B cell (primary cell): Measurements from ENCODE around the gene FGFR2. TPM values are rescaled to one million over a fixed set of nuclear protein-coding genes. Genes with fewer than 3 reads are reported as not detected.

Experiments used
- ATAC-seq: fragments of 200-7000 bp; cut with Tn5 transposase; one replicate; pipeline ENCODE4 v1.10.0; 2021; ENCODE audit warnings: low read depth, mild to moderate bottlenecking, moderate number of reproducible peaks, moderate library complexity
- CTCF ChIA-PET: fragments of 350-600 bp; sonication (Branson Sonifier 250); formaldehyde crosslinking; loops from one replicate; lab custom pipeline; 2021; ENCODE audit warnings: antibody characterized with exemption, inconsistent platforms; lab: Charles Lee
- POLR2A ChIA-PET: fragments of 350-600 bp; sonication (Branson Sonifier 250); formaldehyde crosslinking; loops from one replicate; lab custom pipeline; 2021; ENCODE audit warnings: antibody characterized with exemption; lab: Charles Lee
- DNase-seq: peaks from one replicate; pipeline ENCODE4 v3.0.0; 2013
- H2AFZ ChIP-seq: 2 replicates; pipeline ENCODE4 v1.6.1; 2012; ENCODE audit warnings: mild to moderate bottlenecking, low read depth, low read length; ENCODE audit not compliant: insufficient read depth, poor library complexity, severe bottlenecking
- H3K27ac ChIP-seq, 2 donors: 1 replicate in 1 of 2; 2 replicates in 1 of 2; pipeline ENCODE4 v1.5.1; 2012 to 2013; ENCODE audit warnings: low read length in 2 of 2, mild to moderate bottlenecking in 2 of 2, moderate library complexity in 1 of 2
- H3K27me3 ChIP-seq, 4 experiments: fragments of 200-600 bp in 1 of 4; sonication (generic) in 1 of 4; replicated peaks in 1 of 4; 1 replicate in 2 of 4; 2 replicates in 2 of 4; pipeline versions ENCODE4 v1.6.1 to v1.7.0; 2013 to 2016; ENCODE audit warnings: low read length in 3 of 4, mild to moderate bottlenecking in 2 of 4, mixed read lengths in 1 of 4, moderate library complexity in 1 of 4; ENCODE audit not compliant: insufficient read depth in 4 of 4, control insufficient read depth in 3 of 4; ENCODE audit errors: control extremely low read depth in 1 of 4
- H3K36me3 ChIP-seq, 2 experiments: replicated peaks in 1 of 2; 1 replicate in 1 of 2; 2 replicates in 1 of 2; pipeline versions ENCODE4 v1.6.1 to v1.7.1; 2013; ENCODE audit warnings: low read length in 1 of 2; ENCODE audit not compliant: insufficient read depth in 2 of 2, control insufficient read depth in 1 of 2; ENCODE audit errors: control extremely low read depth in 1 of 2, extremely low read depth in 1 of 2
- H3K4me1 ChIP-seq, 2 donors: fragments of 200-600 bp in 1 of 2; sonication (generic) in 1 of 2; 1 replicate in 1 of 2; 2 replicates in 1 of 2; pipeline versions ENCODE4 v1.5.1 to v1.6.1; 2013 to 2017; ENCODE audit warnings: low read length in 2 of 2; ENCODE audit not compliant: control insufficient read depth in 2 of 2, insufficient read depth in 2 of 2
- H3K4me2 ChIP-seq: replicated peaks from 2 replicates; pipeline ENCODE3; 2012; ENCODE audit warnings: mild to moderate bottlenecking, low read depth, low read length; ENCODE audit not compliant: poor library complexity, severe bottlenecking
- H3K4me3 ChIP-seq, 5 experiments: fragments of 200-600 bp in 1 of 5; sonication (generic) in 1 of 5; 1 replicate in 3 of 5; 2 replicates in 2 of 5; pipeline versions ENCODE4 v1.5.1 to v1.7.0; 2011 to 2016; ENCODE audit warnings: low read length in 4 of 5, mild to moderate bottlenecking in 4 of 5, low read depth in 2 of 5, control low read depth in 1 of 5, moderate library complexity in 1 of 5; ENCODE audit not compliant: insufficient read depth in 1 of 5; ENCODE audit errors: control extremely low read depth in 1 of 5, extremely low read depth in 1 of 5
- H3K79me2 ChIP-seq: fragments of 200-600 bp; sonication (generic); one replicate; pipeline ENCODE4 v1.6.0; 2016; ENCODE audit warnings: low read length; ENCODE audit not compliant: control insufficient read depth, insufficient read depth
- H3K9ac ChIP-seq: fragments of 200-600 bp; sonication (generic); 2 replicates; pipeline ENCODE4 v1.6.1; 2017; ENCODE audit warnings: mild to moderate bottlenecking, low read length, moderate library complexity
- H3K9me3 ChIP-seq, 3 donors: one replicate each; pipeline versions ENCODE4 v1.6.1 to v1.7.1; 2013; ENCODE audit warnings: low read length in 2 of 3; ENCODE audit not compliant: control insufficient read depth in 2 of 3, insufficient read depth in 1 of 3; ENCODE audit errors: control extremely low read depth in 1 of 3
- H4K20me1 ChIP-seq: 2 replicates; pipeline ENCODE4 v1.6.0; 2012; ENCODE audit warnings: mild to moderate bottlenecking, low read length; ENCODE audit not compliant: insufficient read depth, control insufficient read depth, poor library complexity, severe bottlenecking
- H3K27ac Mint-ChIP-seq: one replicate; pipeline ENCODE4 v1.8.0; 2021; ENCODE audit warnings: mixed read lengths
- H3K27me3 Mint-ChIP-seq: one replicate; pipeline ENCODE4 v1.8.0; 2021; ENCODE audit warnings: mixed read lengths
- H3K4me1 Mint-ChIP-seq: one replicate; pipeline ENCODE4 v1.8.0; 2021; ENCODE audit warnings: mixed read lengths
- H3K4me3 Mint-ChIP-seq: one replicate; pipeline ENCODE4 v1.8.0; 2021; ENCODE audit warnings: mixed read lengths
- H3K9me3 Mint-ChIP-seq: one replicate; pipeline ENCODE4 v1.8.0; 2022; ENCODE audit warnings: mixed read lengths; ENCODE audit not compliant: insufficient read depth
- CTCF ChIP-seq: fragments of 200-600 bp; IDR thresholded peaks from one replicate; pipeline ENCODE4 v1.8.0; 2022; ENCODE audit warnings: antibody characterized with exemption, mild to moderate bottlenecking
- EZH2 ChIP-seq: IDR thresholded peaks from 2 replicates; pipeline ENCODE4 v1.6.1; 2012; ENCODE audit warnings: borderline replicate concordance, low read depth, mild to moderate bottlenecking, moderate library complexity, low read length; ENCODE audit not compliant: insufficient read depth, poor library complexity, severe bottlenecking
- WGBS: methylation state at CpG from one replicate; pipeline ENCODE4 v1.1.5; 2013; ENCODE audit warnings: missing lambda C conversion rate; ENCODE audit not compliant: insufficient coverage; 5-methylcytosine and 5-hydroxymethylcytosine counted together
- intact Hi-C: fragments of 100-400 bp; cut with micrococcal nuclease; formaldehyde crosslinking; loops from one replicate; pipeline ENCODE4 v1.10.0; 2022
- polyA plus RNA-seq: library from polyadenylated mRNA; depleted of rRNA; stranded (reverse); fragments of >200 nt; gene quantifications from 2 replicates; pipeline ENCODE4 v1.2.3, GENCODE V29; 2012
- total RNA-seq, 2 donors: library from RNA; stranded (reverse); fragments of 120-200 nt in 1 of 2; gene quantifications; 1 replicate in 1 of 2; 2 replicates in 1 of 2; pipeline versions ENCODE4 v1.2.3 to v1.2.4, GENCODE V29; 2013 to 2022

The FGFR2 gene
- total and polyA plus RNA-seq, 2 donors (not counting 1 experiment from before 2014, with no cell fraction given) = not detected

- DNase-seq (no peak), ATAC-seq (no peak)
- CTCF ChIA-PET = no interaction called here
- Histone ChIP-seq H4K20me1 (no peaks in the 10 kb centered on the region), H3K9me3 (peaks cover 0 to 13% (median 1%) of the 10 kb centered on the region in 3 donors), H3K27ac (no peak overlapping the region), H3K4me1 (no peaks in the 10 kb centered on the region), H3K79me2 (no peaks in the 10 kb centered on the region), H3K4me2 (no peak overlapping the region), H3K27me3 (no peaks in the 10 kb centered on the region), H2AFZ (no peak overlapping the region), H3K9ac (no peak overlapping the region), H3K36me3 (no peaks in the 10 kb centered on the region), H3K4me3 (no peak overlapping the region)
- 94% methylated on average over 3 of the region's 8 CpGs for WGBS
- H3K4me1 Mint-ChIP-seq = no peaks in the 10 kb centered on the region
- no peak overlapping the region for H3K4me3 Mint-ChIP-seq
- intact Hi-C loops = no loop called here
- POLR2A ChIA-PET = no interaction called here
- TF ChIP-seq EZH2 (no peak), CTCF (no peak)
- no peak overlapping the region for H3K27ac Mint-ChIP-seq
- H3K27me3 Mint-ChIP-seq = no peaks in the 10 kb centered on the region
- H3K9me3 Mint-ChIP-seq = peaks cover 8% of the 10 kb centered on the region
Observed at GRCh38 chr10:121553511-121554264, 44.6 kb downstream of the FGFR2 start.

- ChIA-PET POLR2A (no interaction called here), CTCF (no interaction called here)
- Histone ChIP-seq H3K79me2 (no peaks in the 10 kb centered on the region), H2AFZ (no peak overlapping the region), H3K9me3 (peaks cover 0 to 13% (median 1%) of the 10 kb centered on the region in 3 donors), H3K4me3 (no peak overlapping the region), H4K20me1 (no peaks in the 10 kb centered on the region), H3K36me3 (no peaks in the 10 kb centered on the region), H3K27ac (no peak overlapping the region), H3K4me1 (no peaks in the 10 kb centered on the region), H3K9ac (no peak overlapping the region), H3K4me2 (no peak overlapping the region), H3K27me3 (no peaks in the 10 kb centered on the region)
- WGBS = 85% methylated on average over 2 of the region's 4 CpGs
- H3K4me3 Mint-ChIP-seq = no peak overlapping the region
- no peaks in the 10 kb centered on the region for H3K27me3 Mint-ChIP-seq
- no peak overlapping the region for H3K27ac Mint-ChIP-seq
- DNase-seq (no peak), ATAC-seq (no peak)
- H3K4me1 Mint-ChIP-seq = no peaks in the 10 kb centered on the region
- peaks cover 8% of the 10 kb centered on the region for H3K9me3 Mint-ChIP-seq
- TF ChIP-seq EZH2 (no peak), CTCF (no peak)
- intact Hi-C loops = no loop called here
Observed at GRCh38 chr10:121552746-121553145, 45.5 kb downstream of the FGFR2 start.
